Brain pericyte (primary cell): ENCODE data around the gene RSU1.

Experiments
- DNase-seq: peaks from one replicate; pipeline ENCODE4 v3.0.0-alpha.2; 2012; ENCODE audit warnings: low read depth, low spot score

The RSU1 gene

GRCh38 chr10:16602104-16602775 is 215.0 kb downstream of the RSU1 start:
- no peak for DNase-seq

GRCh38 chr10:16599662-16600061 is 217.6 kb downstream of the RSU1 start:
- no peak for DNase-seq

- DNase-seq = no peak
Observed at GRCh38 chr10:16597656-16598055, 219.6 kb downstream of the RSU1 start.

GRCh38 chr10:16592378-16592777 is 224.8 kb downstream of the RSU1 start:
- DNase-seq = no peak

DNA sequence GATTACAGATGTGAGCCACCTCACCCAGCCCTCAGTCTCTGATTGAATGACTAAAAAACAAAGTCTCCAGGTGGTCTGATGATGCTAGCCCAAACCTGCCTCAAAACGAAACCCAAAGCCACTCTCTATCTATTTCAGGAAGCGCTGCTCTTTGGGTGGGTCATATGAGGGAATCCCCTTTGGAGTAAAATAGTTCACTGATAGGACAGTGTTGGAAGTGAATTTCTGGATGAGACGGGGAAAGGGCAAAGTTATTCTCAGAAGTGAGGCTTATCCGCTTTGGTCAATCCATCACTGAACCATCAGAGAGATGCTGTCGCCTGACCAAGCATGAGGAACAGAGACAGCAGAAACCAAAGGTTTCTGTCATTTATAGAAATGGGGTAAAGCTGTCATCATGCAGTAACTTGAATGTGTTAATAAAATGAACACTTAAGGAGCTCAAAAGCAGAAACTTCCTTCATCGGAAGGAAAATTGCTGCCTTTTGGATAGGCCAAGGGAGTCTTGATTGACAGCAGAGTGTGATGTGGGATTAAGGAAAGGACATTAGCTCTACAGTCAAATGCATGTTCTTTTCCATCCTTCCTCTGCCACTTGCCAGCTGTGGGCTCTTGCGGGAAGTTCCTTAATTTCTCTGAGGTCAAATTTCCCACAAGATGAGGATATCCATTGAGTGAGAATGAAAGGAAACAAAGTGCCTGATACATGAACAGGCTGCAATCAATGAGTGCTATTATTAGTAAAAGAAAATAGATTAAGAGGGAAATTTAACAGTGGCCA is 230.7 kb downstream of the RSU1 start:
- DNase-seq = no peak

GRCh38 chr10:16585103-16585502 is 232.1 kb downstream of the RSU1 start:
- DNase-seq = no peak

DNA sequence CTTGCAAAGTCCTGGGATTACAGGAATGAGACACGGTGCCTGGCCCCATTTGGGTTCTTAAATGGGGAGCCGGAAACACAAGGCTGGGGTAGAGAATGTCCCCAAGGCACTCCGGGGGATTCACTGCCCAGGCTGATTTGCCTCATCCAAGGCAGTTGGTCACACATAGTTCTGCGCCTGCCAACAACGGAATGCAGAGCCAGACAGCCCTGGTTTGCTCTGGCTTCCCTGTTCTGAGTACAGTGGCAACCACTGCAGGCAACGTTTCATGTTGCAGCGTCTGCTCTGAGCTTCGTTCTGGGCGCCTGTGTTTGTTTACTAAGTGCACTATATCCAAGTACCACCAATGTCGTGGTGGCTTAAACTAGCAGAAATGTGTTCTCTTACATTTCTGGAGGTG is 233.8 kb downstream of the RSU1 start:
- no peak for DNase-seq

DNA sequence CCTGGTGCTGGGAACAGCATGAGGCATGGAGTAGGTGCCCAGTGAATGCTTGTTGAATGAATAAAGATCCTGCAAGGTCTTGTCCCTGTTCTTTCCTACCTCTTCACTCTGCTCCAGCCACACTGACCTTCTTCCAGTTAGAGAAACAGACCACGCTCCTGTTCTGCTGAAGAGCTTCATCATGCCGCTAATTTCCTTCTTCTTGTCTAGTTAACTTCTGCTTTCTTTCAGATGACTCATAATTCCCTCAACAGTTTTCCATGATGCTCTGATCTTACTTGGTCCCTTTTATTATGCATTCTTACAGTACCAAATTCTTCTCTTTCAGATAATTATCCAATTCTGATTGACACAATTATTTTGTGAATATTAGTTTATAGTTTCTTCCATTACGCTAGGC is 236.0 kb downstream of the RSU1 start:
- DNase-seq = no peak

- no peak for DNase-seq
Observed at GRCh38 chr10:16570731-16571130, 246.5 kb downstream of the RSU1 start.

DNA sequence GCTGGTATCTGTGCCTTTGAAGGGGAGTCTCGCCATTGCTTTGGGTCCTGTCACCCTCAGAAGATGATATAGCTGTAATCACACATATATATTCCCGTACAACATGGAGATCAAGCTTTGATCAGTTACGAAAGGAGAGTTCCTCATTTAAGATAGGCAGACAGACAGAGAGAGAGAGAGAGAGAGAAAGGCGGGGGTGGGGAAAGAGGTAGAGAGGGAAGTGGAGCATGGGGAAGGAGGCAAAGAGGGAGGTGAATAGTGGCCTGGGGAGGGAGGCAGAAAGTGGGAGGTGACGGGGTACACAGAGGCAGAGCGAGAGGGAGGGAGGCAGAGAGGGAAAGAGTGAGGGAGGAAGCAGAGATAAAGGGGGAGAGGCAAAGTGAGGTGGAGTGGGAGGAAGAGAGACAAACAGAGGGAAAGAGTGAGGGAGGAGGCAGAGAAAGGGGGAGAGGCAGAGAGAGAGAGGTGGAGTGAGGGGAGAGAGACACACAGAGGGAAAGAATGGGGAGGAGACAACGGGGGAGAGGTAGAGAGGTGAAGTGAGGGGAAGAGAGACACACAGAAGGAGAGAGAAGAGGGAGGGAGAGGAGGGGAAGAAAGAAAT is 250.9 kb downstream of the RSU1 start:
- no peak for DNase-seq

- DNase-seq = no peak
Observed at GRCh38 chr10:16565604-16566003, 251.6 kb downstream of the RSU1 start.

DNA sequence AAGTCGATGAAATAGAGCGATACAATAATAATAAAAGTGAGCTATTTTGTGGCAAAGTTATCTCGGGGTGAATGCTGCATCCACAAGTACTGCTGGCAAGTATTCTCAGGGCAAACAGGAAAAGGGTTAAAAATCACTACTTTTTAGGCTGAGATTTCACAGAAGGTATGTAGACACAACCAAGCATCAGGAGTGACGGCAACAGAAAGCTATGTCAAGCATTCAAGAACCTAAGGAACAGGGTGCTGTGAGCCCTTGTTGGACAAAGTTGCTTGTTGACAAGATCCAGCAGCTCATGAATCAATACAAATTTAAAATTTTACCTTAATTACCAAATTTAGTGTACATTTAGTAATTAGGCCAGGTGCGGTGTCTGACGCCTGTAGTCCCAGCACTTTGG is 254.3 kb downstream of the RSU1 start:
- DNase-seq = no peak

- no peak for DNase-seq
Observed at GRCh38 chr10:16559236-16559773, 257.9 kb downstream of the RSU1 start.

- DNase-seq = no peak
Observed at GRCh38 chr10:16547973-16548372, 269.3 kb downstream of the RSU1 start.

DNA sequence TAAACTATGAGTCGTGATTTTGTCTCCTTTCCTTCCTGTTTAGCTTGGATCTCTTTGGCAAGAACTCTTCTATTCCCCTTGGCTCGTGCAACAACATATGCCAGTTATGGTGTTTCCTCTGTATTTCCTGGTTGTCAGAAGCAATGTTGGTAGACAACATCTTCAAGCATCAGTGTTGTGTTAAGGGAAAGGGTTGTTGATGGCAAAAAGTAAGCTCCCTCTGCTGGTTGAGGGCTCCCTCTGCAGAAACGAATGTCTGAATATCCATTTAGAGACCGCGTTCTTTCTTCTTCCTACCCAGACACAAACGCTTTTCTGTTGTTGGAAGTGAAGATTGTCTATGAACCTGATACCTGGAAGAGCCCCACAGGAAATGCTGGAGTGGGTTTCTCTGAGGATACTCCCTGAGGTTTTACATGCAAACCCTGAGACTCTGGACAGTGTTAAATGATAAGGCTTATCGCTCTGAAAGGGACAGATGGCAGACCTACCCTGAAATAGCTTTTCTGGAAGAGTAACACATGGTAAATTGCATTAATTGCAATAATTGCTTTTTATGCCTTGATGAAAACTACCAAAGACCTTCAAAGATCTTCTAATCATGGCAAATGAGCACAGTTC is 272.0 kb downstream of the RSU1 start:
- DNase-seq = no peak

- DNase-seq = no peak
Observed at GRCh38 chr10:16544591-16544990, 272.6 kb downstream of the RSU1 start.

DNA sequence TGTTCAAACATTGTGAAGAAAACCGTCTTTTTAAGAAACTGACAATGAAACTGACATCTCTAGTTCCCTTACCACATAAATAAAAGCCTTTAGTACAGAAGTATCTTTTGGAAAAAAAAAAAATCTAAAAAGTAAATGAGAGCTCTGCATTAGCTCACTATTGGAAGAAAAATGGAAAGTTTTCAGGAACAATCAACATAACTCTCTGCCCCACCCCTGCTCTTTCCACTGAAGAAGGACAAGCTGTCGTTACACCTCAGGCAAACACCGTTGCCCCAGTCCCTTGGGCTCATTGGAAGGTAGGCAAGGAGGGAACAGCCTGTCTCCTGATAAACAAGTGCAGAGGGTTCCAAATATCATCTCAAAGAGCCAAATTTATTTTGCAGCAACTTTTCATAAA is 273.1 kb downstream of the RSU1 start:
- DNase-seq = no peak
